Activated CD4-positive, alpha-beta T cell treated with anti-CD3 and anti-CD28 coated beads for 36 hours (primary cell): Measurements from ENCODE around the gene CCDC71L. TPM values are rescaled to one million over a fixed set of nuclear protein-coding genes. Genes with fewer than 3 reads are reported as not detected.

Experiments
- ATAC-seq: fragments of 200-7000 bp; cut with Tn5 transposase; one replicate; pipeline ENCODE4 v1.10.0; 2021; ENCODE audit warnings: mild to moderate bottlenecking, moderate library complexity
- CTCF ChIA-PET: fragments of 350-600 bp; sonication (Branson Sonifier 250); formaldehyde crosslinking; loops from one replicate; lab custom pipeline; 2021; ENCODE audit warnings: antibody characterized with exemption; lab: Charles Lee
- POLR2A ChIA-PET: fragments of 350-600 bp; sonication (Branson Sonifier 250); formaldehyde crosslinking; loops from one replicate; lab custom pipeline; 2021; ENCODE audit warnings: antibody characterized with exemption, inconsistent platforms; lab: Charles Lee
- DNase-seq: peaks from one replicate; pipeline ENCODE4 v3.0.0-alpha.2; 2020
- H3K27ac Mint-ChIP-seq: one replicate; pipeline ENCODE4 v1.8.0; 2021; ENCODE audit warnings: mixed read lengths
- H3K27me3 Mint-ChIP-seq: one replicate; pipeline ENCODE4 v1.8.0; 2021; ENCODE audit warnings: mixed read lengths
- H3K36me3 Mint-ChIP-seq: one replicate; pipeline ENCODE4 v1.8.0; 2021; ENCODE audit warnings: low read depth, mixed read lengths
- H3K4me1 Mint-ChIP-seq: one replicate; pipeline ENCODE4 v1.8.0; 2021; ENCODE audit warnings: mixed read lengths
- H3K4me3 Mint-ChIP-seq: one replicate; pipeline ENCODE4 v1.8.0; 2021; ENCODE audit warnings: mild to moderate bottlenecking, moderate library complexity, mixed read lengths
- H3K9me3 Mint-ChIP-seq: one replicate; pipeline ENCODE4 v1.8.0; 2021; ENCODE audit warnings: low read depth, mixed read lengths
- intact Hi-C, 2 experiments: fragments of 100-400 bp; cut with DNase I in 1 of 2; cut with micrococcal nuclease in 1 of 2; formaldehyde crosslinking; loops; one replicate each; pipeline versions ENCODE4 v1.14.2 to v1.15.1; 2022 to 2024; cut with DNase I, micrococcal nuclease
- total RNA-seq, 2 experiments: library from RNA; stranded (reverse); gene quantifications; one replicate each; pipeline ENCODE4 v1.2.3, GENCODE V29; 2021

The CCDC71L gene
- total RNA-seq, 2 experiments from 2014 or later, result 16.0 to 18.6 TPM

DNA sequence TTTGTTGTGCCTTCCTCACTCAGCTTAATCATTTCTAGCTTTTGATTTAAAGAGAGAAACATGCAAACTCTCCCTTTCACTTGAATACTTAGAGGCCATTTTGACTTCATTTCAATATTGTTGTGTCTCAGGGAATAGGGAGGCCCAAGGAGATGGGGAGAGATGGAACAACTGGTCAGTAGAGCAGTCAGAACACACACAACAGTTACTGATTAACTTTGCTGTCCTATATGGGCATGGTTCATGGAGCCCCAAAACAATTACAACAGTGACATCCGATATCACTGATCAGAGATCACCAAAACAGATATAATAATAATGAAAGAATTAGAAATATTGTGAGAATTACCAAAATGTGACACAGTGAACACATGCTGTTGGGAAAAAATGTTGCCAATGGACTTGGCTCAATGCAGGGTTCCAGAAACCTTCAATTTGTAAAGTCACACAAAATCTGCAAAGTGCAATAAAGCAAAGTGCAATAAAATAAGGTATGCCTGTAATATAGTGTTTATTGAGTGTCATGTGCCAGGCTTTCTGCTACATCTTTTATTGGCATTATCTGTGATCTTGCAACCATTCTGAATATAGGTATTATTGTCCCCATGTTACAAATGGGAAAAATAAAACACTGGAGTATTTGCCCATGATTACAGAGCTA, 38.2 kb downstream of the CCDC71L start:
- no peaks in the 10 kb centered on the region for H3K4me1 Mint-ChIP-seq
- no peak overlapping the region for H3K4me3 Mint-ChIP-seq
- peaks cover 5% of the 10 kb centered on the region for H3K27me3 Mint-ChIP-seq
- no peak overlapping the region for H3K27ac Mint-ChIP-seq
- ATAC-seq, result no peak
- no peaks in the 10 kb centered on the region for H3K36me3 Mint-ChIP-seq
- no peak for DNase-seq
- peaks cover 7% of the 10 kb centered on the region for H3K9me3 Mint-ChIP-seq
- ChIA-PET POLR2A (no interaction called here), CTCF (interaction anchor here (0.7 to 0.8 kb wide), 2 partner anchors 38 to 135 kb away, joined by 3 to 4 read pairs; partner anchors contain the start of gene CCDC71L)
- intact Hi-C loops, result no loop called here

- intact Hi-C loops, result no loop called here
- ChIA-PET CTCF (no interaction called here), POLR2A (interaction anchor here (0.7 kb wide), 1 partner anchor 8 kb away, joined by 4 read pairs; no protein-coding TSS in a partner anchor)
- H3K27me3 Mint-ChIP-seq, result peaks cover 5% of the 10 kb centered on the region
- no peak overlapping the region for H3K27ac Mint-ChIP-seq
- no peaks in the 10 kb centered on the region for H3K36me3 Mint-ChIP-seq
- H3K4me3 Mint-ChIP-seq, result no peak overlapping the region
- DNase-seq (no peak), ATAC-seq (no peak)
- H3K9me3 Mint-ChIP-seq, result peaks cover 7% of the 10 kb centered on the region
- H3K4me1 Mint-ChIP-seq, result no peaks in the 10 kb centered on the region
Measured at GRCh38 chr7:106621393-106622132, 39.4 kb downstream of the CCDC71L start.

GRCh38 chr7:106620676-106621075, 40.3 kb downstream of the CCDC71L start:
- DNase-seq, result no peak
- no peaks in the 10 kb centered on the region for H3K36me3 Mint-ChIP-seq
- H3K4me1 Mint-ChIP-seq, result no peaks in the 10 kb centered on the region
- ATAC-seq, result no peak
- no peak overlapping the region for H3K27ac Mint-ChIP-seq
- intact Hi-C loops, result no loop called here
- ChIA-PET POLR2A (no interaction called here), CTCF (no interaction called here)
- peaks cover 7% of the 10 kb centered on the region for H3K9me3 Mint-ChIP-seq
- no peak overlapping the region for H3K4me3 Mint-ChIP-seq
- H3K27me3 Mint-ChIP-seq, result peaks cover 5% of the 10 kb centered on the region

- Mint-ChIP-seq H3K9me3 (peaks cover 7% of the 10 kb centered on the region), H3K4me3 (no peak overlapping the region), H3K4me1 (no peaks in the 10 kb centered on the region), H3K36me3 (no peaks in the 10 kb centered on the region), H3K27me3 (peaks cover 5% of the 10 kb centered on the region), H3K27ac (no peak overlapping the region)
- POLR2A ChIA-PET, result no interaction called here
- no peak for ATAC-seq
- intact Hi-C loops, result no loop called here
- DNase-seq, result no peak
- CTCF ChIA-PET, result no interaction called here
Measured at GRCh38 chr7:106620034-106620433, 40.9 kb downstream of the CCDC71L start.

DNA sequence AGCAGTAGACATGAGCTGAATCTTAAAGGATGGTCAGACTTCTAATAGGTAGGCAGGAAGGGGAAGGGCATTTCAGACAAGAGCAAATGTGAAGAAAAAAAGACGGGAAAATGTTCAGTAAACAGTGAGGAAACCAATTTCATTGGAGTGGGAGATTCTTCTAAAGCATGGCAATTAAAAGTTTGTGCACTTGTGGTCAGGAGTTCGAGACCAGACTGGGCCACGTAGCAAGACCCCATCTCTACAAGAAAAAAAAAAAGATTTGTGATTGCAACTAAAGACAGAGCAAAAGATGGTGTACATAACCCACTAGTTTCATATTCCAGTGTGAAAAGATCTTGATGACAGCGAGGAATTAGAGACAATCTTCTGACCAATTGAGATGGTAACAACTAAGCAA, 41.7 kb downstream of the CCDC71L start:
- H3K9me3 Mint-ChIP-seq, result peaks cover 7% of the 10 kb centered on the region
- no peak overlapping the region for H3K27ac Mint-ChIP-seq
- H3K4me1 Mint-ChIP-seq, result no peaks in the 10 kb centered on the region
- peaks cover 5% of the 10 kb centered on the region for H3K27me3 Mint-ChIP-seq
- DNase-seq, result no peak
- ChIA-PET POLR2A (no interaction called here), CTCF (no interaction called here)
- H3K4me3 Mint-ChIP-seq, result no peak overlapping the region
- ATAC-seq, result no peak
- H3K36me3 Mint-ChIP-seq, result no peaks in the 10 kb centered on the region
- intact Hi-C loops, result no loop called here

- peaks cover 5% of the 10 kb centered on the region for H3K27me3 Mint-ChIP-seq
- intact Hi-C loops, result no loop called here
- ChIA-PET POLR2A (no interaction called here), CTCF (interaction anchor here (0.9 kb wide), 1 partner anchor 11 kb away, joined by 3 read pairs; no protein-coding TSS in a partner anchor)
- DNase-seq (no peak), ATAC-seq (no peak)
- no peaks in the 10 kb centered on the region for H3K4me1 Mint-ChIP-seq
- no peak overlapping the region for H3K27ac Mint-ChIP-seq
- H3K36me3 Mint-ChIP-seq, result no peaks in the 10 kb centered on the region
- H3K9me3 Mint-ChIP-seq, result peaks cover 7% of the 10 kb centered on the region
- no peak overlapping the region for H3K4me3 Mint-ChIP-seq
Measured at GRCh38 chr7:106618480-106618879, 42.5 kb downstream of the CCDC71L start.

- Mint-ChIP-seq H3K9me3 (peaks cover 7% of the 10 kb centered on the region), H3K36me3 (no peaks in the 10 kb centered on the region), H3K27me3 (peaks cover 5% of the 10 kb centered on the region), H3K27ac (no peak overlapping the region), H3K4me3 (no peak overlapping the region), H3K4me1 (no peaks in the 10 kb centered on the region)
- DNase-seq (no peak), ATAC-seq (no peak)
- ChIA-PET POLR2A (no interaction called here), CTCF (interaction anchor here (0.9 kb wide), 1 partner anchor 11 kb away, joined by 3 read pairs; no protein-coding TSS in a partner anchor)
- intact Hi-C loops, result no loop called here
Measured at GRCh38 chr7:106617860-106618259, 43.1 kb downstream of the CCDC71L start.

GRCh38 chr7:106616708-106617051, 44.3 kb downstream of the CCDC71L start:
- Mint-ChIP-seq H3K4me1 (no peaks in the 10 kb centered on the region), H3K36me3 (no peaks in the 10 kb centered on the region), H3K27ac (no peak overlapping the region), H3K27me3 (peaks cover 5% of the 10 kb centered on the region), H3K9me3 (peaks cover 9% of the 10 kb centered on the region), H3K4me3 (no peak overlapping the region)
- ChIA-PET POLR2A (no interaction called here), CTCF (no interaction called here)
- intact Hi-C loops, result no loop called here
- ATAC-seq (no peak), DNase-seq (no peak)

- no peak for DNase-seq
- Mint-ChIP-seq H3K9me3 (peaks cover 5% of the 10 kb centered on the region), H3K4me1 (no peaks in the 10 kb centered on the region), H3K4me3 (no peak overlapping the region), H3K27me3 (peaks cover 5% of the 10 kb centered on the region), H3K27ac (no peak overlapping the region), H3K36me3 (no peaks in the 10 kb centered on the region)
- ChIA-PET POLR2A (no interaction called here), CTCF (no interaction called here)
- ATAC-seq, result no peak
- intact Hi-C loops, result no loop called here
Measured at GRCh38 chr7:106615808-106616707, 44.9 kb downstream of the CCDC71L start.

GRCh38 chr7:106614751-106615150, 46.2 kb downstream of the CCDC71L start:
- no peak overlapping the region for H3K27ac Mint-ChIP-seq
- ChIA-PET POLR2A (no interaction called here), CTCF (no interaction called here)
- DNase-seq (no peak), ATAC-seq (no peak)
- intact Hi-C loops, result no loop called here
- peaks cover 5% of the 10 kb centered on the region for H3K9me3 Mint-ChIP-seq
- peaks cover 3% of the 10 kb centered on the region for H3K27me3 Mint-ChIP-seq
- H3K4me1 Mint-ChIP-seq, result no peaks in the 10 kb centered on the region
- no peaks in the 10 kb centered on the region for H3K36me3 Mint-ChIP-seq
- H3K4me3 Mint-ChIP-seq, result no peak overlapping the region

GRCh38 chr7:106613848-106614560, 47.0 kb downstream of the CCDC71L start:
- POLR2A ChIA-PET, result no interaction called here
- Mint-ChIP-seq H3K4me1 (no peaks in the 10 kb centered on the region), H3K9me3 (peaks cover 5% of the 10 kb centered on the region), H3K27me3 (peaks cover under 1% of the 10 kb centered on the region), H3K4me3 (no peak overlapping the region), H3K36me3 (no peaks in the 10 kb centered on the region), H3K27ac (no peak overlapping the region)
- no peak for ATAC-seq
- CTCF ChIA-PET, result no interaction called here
- DNase-seq, result no peak
- intact Hi-C loops, result no loop called here
